Lower leg skin (tissue), 3 donors: ENCODE results near the gene CAMKK1.

Experiments used
- CTCF ChIP-seq, 3 donors: fragments of 450-650 bp; IDR thresholded peaks; one replicate each; pipeline ENCODE4 v1.5.1; 2016; ENCODE audit warnings: antibody characterized with exemption in 3 of 3, mild to moderate bottlenecking in 3 of 3, moderate library complexity in 2 of 3
- POLR2A ChIP-seq, 2 donors: fragments of 450-650 bp; IDR thresholded peaks; one replicate each; pipeline ENCODE4 v1.6.1; 2016 to 2017; ENCODE audit warnings: antibody characterized with exemption in 2 of 2, mild to moderate bottlenecking in 1 of 2, moderate library complexity in 1 of 2

GRCh38 chr17:3851461-3852100 is 41.3 kb downstream of the CAMKK1 start:
- no peak for TF ChIP-seq CTCF (IDR thresholded peaks at IDR 0.05)
- no peak for TF ChIP-seq POLR2A (IDR thresholded peaks at IDR 0.05)
